ENCODE results near the gene ZNRF4.

The ZNRF4 gene

DNA sequence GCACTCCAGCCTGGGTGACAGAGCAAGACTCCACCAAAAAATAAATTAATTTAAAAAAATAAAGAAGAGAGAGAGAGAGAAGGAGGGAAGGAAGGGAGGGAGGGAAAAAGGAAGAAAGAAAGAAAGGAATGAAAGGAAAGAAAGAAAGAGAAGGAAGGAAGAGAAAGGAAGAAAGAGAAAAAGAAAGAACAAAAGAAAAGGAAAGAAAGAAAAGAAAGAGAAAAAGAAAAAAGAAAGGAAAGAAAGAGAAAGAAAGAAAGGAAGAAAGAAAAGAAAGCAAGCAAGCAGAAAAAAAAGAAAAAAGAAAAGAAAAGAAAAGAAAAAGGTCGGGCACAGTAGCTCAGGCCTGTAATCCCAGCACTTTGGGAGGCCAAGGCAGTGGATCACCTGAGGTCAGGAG, 14.9 kb upstream of the ZNRF4 start:
- TF ChIP-seq, protein P1, sequence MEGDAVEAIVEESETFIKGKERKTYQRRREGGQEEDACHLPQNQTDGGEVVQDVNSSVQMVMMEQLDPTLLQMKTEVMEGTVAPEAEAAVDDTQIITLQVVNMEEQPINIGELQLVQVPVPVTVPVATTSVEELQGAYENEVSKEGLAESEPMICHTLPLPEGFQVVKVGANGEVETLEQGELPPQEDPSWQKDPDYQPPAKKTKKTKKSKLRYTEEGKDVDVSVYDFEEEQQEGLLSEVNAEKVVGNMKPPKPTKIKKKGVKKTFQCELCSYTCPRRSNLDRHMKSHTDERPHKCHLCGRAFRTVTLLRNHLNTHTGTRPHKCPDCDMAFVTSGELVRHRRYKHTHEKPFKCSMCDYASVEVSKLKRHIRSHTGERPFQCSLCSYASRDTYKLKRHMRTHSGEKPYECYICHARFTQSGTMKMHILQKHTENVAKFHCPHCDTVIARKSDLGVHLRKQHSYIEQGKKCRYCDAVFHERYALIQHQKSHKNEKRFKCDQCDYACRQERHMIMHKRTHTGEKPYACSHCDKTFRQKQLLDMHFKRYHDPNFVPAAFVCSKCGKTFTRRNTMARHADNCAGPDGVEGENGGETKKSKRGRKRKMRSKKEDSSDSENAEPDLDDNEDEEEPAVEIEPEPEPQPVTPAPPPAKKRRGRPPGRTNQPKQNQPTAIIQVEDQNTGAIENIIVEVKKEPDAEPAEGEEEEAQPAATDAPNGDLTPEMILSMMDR (IDR thresholded peaks at IDR 0.05; ENCODE audit: insufficient read depth, low read depth, low read length, missing control alignments) = no peak
- no peak for DNase-seq (ENCODE audit: low read depth)
- no peak overlapping the region for H3K4me3 ChIP-seq (ENCODE audit: low read depth, low read length)

GRCh38 chr19:5443723-5444122, 11.5 kb upstream of the ZNRF4 start:
- no peak overlapping the region for H3K4me3 ChIP-seq (ENCODE audit: low read depth, low read length)
- TF ChIP-seq, protein P1 (IDR thresholded peaks at IDR 0.05; ENCODE audit: insufficient read depth, low read depth, low read length, missing control alignments) = no peak
- DNase-seq (ENCODE audit: low read depth) = no peak

DNA sequence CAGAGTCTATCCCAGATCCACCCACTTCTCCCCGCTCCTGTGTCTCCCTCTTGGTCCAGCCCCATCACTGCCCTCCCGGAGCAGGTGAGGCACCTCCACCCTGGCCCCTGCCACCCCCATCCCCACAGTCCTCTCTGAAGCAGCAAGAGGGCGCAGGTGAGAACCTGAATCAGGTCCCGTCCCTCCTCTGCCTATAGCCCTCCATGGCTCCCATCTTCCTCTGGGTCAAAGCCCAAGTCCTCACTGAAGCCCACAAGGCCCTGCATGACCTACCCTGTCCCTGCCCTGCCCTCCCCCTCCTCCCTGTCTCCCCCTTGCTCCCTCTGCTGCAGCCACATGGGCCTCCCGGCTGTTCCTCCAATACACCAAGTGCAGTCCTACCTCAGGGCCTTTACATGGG, 10.8 kb upstream of the ZNRF4 start:
- DNase-seq (ENCODE audit: low read depth) = no peak
- H3K4me3 ChIP-seq (ENCODE audit: low read depth, low read length) = no peak overlapping the region

GRCh38 chr19:5445071-5445470, 10.1 kb upstream of the ZNRF4 start:
- no peak overlapping the region for H3K4me3 ChIP-seq (ENCODE audit: low read depth, low read length)
- TF ChIP-seq, protein P1 (IDR thresholded peaks at IDR 0.05; ENCODE audit: insufficient read depth, low read depth, low read length, missing control alignments) = no peak
- DNase-seq (ENCODE audit: low read depth) = no peak

More for the DNA sequence above, 10.8 kb upstream of the ZNRF4 start:
- TF ChIP-seq, protein P1 (IDR thresholded peaks at IDR 0.05; ENCODE audit: insufficient read depth, low read depth, low read length, missing control alignments) = no peak

- no peak for DNase-seq (ENCODE audit: low read depth)
- no peak overlapping the region for H3K4me3 ChIP-seq (ENCODE audit: low read depth, low read length)
- TF ChIP-seq, protein P1 (IDR thresholded peaks at IDR 0.05; ENCODE audit: insufficient read depth, low read depth, low read length, missing control alignments) = no peak
Measured at GRCh38 chr19:5445561-5446055, 9.6 kb upstream of the ZNRF4 start.

DNA sequence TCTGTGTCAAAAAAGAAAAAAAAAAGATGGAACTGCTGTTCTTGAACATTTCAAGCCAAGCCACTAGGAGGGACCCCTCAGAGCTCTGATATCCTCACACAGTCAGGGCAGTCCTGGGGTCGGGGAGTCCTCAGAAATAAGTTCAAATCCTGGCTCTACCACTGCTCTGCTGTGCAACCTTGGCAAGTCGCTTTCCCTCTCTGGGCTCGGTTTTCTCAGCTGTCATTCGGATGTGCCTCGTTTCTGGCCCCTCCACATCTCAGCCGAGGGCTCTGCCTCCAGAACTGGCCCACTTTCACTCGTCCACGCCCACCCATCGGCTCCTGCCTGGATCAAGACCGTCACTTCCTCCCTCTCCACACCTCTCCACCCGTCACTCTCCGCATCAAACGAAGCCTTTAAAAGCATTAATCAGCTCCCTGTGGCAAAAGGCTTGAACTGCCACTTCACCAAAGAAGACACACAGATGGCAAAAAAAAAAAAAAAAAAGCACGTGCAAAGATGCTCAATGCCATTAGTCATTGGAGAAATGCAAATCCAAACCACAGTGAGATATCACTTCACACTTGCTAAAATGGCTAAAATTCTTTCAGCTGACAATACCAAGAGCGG, 7.4 kb upstream of the ZNRF4 start:
- no peak for DNase-seq (ENCODE audit: low read depth)
- TF ChIP-seq, protein P1 (IDR thresholded peaks at IDR 0.05; ENCODE audit: insufficient read depth, low read depth, low read length, missing control alignments) = no peak
- no peak overlapping the region for H3K4me3 ChIP-seq (ENCODE audit: low read depth, low read length)

- no peak overlapping the region for H3K4me3 ChIP-seq (ENCODE audit: low read depth, low read length)
- TF ChIP-seq, protein P1 (IDR thresholded peaks at IDR 0.05; ENCODE audit: insufficient read depth, low read depth, low read length, missing control alignments) = no peak
- DNase-seq (ENCODE audit: low read depth) = no peak
Measured at GRCh38 chr19:5448374-5448773, 6.8 kb upstream of the ZNRF4 start.
